ENCODE data around the gene DEPDC1B.
"Not testable (repeated sequence)": the region's sequence is repeated elsewhere in the genome, so short reads cannot be mapped to it uniquely, and the experiment has no call there.

Gene DEPDC1B, protein sequence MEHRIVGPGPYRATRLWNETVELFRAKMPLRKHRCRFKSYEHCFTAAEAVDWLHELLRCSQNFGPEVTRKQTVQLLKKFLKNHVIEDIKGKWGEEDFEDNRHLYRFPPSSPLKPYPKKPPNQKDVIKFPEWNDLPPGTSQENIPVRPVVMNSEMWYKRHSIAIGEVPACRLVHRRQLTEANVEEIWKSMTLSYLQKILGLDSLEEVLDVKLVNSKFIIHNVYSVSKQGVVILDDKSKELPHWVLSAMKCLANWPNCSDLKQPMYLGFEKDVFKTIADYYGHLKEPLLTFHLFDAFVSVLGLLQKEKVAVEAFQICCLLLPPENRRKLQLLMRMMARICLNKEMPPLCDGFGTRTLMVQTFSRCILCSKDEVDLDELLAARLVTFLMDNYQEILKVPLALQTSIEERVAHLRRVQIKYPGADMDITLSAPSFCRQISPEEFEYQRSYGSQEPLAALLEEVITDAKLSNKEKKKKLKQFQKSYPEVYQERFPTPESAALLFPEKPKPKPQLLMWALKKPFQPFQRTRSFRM

DNA sequence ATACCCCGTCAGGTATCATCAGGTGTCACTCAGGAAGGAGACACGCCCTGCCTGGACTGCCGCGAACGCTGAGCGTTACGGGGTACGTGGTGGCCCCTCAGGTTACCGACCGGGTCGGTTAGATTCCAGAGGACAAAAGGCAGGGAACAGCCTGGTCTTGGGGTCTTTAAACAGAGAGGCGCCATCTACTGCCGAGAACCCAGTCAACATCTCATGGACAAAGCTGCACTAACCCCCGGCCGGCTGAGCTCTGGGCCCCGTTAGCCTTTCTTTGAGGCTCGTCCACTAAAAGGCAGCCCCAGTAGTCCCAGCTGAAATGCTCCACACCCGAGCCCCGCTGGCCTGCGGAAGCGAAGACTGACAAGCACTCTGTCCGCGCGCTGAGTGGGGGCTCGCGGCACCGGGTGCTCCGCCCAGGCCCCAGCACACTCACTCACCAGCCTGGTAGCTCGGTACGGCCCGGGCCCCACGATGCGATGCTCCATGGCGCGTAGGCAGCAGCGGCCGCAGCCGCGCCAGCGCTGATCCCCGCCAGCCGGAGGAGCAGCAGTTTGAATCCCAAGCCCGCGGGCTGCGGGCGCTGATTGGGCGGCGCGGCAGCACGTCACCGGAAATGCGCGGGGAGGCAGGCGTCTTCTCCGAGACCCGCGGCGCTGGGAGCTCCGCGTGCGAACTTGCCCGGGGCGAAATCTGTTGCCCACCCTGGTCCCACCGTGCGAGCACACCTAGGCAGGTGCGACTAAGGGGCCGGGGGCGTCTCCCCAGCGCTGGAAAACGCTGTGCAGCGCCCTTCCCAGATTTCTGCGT lies at the start of gene DEPDC1B:
Gene DEPDC1B (minus strand): TSS at position 558 of the 807 bp plus-strand sequence. CDS start 73 bp downstream, at position 485.
- DNase-seq = peak; percentile 92 to 94

DNA sequence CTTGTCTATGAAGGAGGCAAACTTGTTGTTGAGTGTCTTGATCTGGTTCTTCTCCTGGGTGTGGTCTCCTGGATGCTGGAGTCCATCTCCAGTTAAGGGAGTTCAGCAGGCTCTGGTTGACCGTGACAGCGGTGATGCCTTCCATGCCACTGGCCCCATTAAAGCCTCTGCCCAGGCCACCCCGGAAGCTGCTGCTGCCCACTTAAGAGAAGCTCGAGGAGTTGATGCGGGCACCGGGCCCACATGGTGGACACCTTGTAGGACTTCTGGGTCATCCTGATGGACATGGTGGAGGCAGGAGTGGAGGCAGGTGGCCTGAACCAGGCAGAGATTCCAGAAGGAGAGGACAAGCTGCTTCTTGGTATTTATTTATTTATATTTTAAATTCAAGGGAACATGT lies 44.7 kb upstream of the DEPDC1B start:
- DNase-seq = no peak

DNA sequence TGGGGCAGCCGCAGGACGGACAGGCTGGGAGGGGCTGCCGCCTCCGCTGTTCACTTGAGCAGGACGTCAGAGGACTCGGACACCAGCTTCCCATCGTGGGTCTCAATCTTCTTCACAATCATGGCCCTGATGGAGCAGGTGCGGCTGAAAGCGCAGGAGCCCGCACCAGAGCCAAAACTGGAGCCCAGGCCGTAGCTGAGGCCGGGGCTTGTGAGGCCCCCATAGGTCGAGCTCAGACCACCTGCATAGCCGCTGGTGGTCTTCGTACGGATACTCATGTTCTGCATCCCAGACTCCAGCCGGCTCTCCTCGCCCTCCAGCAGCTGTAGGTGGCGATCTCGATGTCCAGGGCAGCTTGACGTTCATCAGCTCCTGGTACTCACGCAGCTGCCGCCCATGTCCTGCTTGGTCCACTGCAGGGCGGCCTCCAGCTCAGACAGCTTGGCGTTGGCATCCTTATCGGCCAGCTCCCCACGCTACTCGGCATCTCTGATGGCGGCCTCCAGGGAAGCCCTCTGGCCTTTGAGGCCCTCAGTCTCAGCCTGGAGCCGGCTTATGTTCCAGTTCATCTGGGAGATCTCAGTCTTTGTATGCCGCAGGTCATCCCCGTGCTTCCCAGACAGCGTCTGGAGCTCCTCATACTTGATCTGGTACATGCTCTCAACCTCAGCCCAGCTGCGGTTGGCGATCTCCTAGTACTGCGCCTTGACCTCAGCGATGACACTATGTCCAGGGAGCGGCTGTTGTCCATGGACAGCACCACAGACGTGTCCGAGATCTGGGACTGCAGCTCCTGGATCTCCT lies 43.7 kb upstream of the DEPDC1B start:
- DNase-seq = no peak

DNA sequence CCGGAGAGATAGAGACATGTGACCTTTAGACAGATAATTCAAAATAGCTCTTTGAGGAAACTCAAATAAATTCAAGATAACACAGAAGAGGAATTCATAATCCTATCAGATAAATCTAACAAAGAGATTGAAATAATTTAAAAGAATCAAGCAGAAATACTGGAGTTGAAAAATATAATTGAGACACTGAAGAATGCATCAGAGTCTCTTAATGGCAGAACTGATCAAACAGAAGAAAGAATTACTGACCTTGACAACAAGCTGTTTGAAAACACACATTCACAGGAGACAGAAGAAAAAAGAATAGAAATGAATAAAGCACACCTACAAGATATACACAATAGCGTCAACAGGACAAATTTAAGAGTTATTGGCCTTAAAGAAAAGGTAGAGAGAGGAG lies 40.4 kb upstream of the DEPDC1B start:
- DNase-seq = no peak

DNA sequence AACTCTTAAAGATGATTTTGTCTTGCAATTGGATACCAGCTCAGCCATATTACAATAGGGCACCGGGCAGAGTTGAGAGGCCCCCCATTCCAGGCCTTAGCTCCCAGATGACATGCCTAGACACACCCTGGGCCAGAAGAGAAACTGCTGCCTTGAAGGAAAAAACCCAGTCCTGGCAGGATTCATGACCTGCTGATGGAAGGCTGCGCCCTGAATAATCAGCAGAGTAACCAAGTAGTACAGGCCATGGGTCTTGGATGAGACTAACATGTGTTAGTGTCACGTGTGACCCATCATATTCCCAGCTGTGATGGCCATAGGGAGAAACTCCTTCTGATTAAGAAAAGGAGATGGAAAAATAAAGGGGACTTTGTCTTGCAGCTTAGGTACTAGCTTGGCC lies 39.0 kb upstream of the DEPDC1B start:
- no peak for DNase-seq

DNA sequence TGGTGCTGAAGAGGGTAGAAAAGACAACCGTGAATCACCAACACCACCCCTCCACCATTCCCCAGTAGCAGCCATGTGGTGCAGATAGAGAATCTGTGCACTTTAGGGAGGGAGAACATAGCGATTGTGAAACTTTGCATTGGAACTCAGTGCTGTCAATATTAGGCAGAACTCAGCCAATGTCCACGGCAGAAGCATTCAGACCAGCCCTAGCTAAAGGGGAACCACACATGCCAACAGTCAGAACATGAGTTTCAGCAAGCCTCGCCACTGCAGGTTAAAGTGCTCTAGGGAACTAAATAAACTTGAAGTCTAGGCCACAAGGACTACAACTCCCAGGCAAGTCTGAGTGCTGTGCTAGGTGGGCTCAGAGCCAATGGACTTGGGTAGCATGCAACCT lies 38.5 kb upstream of the DEPDC1B start:
- DNase-seq = no peak

DNA sequence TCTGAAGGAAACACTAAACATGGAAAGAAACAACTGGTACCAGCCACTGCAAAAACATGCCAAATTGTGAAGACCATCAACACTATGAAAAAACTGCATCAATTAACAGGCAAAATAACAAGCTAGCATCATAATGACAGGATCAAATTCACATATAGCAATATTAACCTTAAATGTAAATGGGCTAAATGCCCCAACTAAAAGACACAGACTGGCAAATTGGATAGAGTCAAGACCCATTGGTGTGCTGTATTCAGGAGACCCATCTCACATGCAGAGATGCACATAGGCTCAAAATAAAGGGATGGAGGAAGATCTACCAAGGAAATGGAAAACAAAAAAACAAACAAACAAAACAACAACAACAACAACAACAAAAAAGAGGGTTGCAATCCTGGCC lies 30.9 kb upstream of the DEPDC1B start:
- not testable (repeated sequence) for DNase-seq

DNA sequence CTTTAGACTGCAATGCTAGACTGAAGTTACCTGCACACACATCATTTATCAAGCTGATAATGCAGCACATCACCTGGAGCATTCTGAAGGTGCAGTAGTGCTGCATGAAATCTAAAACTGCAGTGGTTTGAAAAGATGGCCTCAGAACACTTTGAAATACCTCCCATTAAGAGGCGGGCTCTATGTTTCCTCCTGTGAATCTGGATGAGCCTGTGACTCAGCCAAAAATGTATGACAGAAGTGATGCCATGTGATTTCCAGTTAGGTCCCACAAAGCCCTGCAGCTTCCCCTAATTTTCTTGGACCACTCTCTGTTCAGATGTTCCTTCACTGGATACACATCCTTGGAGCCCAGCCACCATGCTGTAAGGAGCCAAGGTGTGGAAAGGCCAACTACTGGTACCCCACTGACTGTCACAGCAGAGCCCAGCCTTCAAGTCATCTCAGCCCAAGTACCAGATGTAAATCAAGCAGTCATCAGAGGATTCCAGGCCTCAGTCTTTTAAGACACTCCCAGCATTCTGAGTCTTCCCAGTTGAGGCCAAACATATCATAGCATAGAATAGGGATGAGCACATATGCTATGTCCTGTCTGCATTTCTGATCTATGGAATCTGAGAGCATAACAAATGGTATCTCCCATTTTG lies 27.2 kb upstream of the DEPDC1B start:
- DNase-seq = no peak

DNA sequence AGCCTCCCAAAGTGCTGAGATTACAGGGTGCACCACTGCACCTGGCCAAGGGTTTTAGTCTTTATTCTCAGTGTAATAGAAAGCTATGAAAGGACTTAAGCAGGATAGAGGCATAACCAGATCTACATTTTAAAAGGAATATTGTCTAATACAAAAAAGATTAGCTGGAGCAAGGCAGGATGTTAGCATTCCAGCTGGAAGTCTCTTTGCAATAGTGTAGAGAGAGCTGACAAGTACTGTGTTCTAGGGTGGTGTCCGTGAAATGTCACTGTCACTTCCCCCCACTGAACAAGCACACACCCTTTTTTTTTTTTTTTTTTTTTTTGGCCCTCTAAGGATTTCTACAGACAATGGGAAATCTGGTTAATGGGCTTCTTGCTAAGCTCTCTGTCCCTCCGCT lies 24.2 kb upstream of the DEPDC1B start:
- no peak for DNase-seq

DNA sequence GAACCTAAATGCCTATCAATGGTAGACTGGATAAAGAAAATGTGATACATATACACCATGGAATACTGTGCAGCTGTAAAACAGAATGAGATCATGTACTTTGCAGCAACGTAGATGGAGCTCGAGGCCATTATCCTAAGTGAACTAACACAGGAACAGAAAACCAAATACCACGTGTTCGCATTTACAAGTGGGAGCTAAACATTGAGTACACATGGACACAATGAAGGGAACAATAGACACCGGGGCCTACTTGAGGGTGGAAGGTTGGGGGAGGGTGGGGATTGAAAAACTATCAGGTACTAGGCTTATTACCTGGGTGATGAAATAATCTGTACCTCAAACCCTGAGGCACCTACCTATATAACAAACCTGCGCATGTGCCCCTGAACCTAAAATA lies 22.4 kb upstream of the DEPDC1B start:
- no peak for DNase-seq

DNA sequence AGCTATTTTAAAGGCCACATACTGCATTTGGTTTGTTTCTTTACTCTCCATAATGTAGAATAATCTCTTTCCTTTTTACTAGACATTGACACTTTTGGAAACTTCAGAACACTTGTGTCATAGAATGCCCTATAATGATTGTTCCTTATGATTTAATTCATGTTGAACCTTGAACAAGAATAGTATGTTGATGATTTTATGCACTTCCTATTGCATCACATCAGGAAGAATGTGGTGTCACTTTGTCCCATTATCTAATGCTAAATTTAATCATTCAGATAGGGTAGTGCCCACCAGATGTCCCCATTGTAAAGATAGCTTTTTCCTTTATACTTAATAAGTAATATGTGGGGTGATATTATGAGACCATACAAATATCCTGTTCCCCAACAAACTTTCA lies 19.4 kb upstream of the DEPDC1B start:
- no peak for DNase-seq

DNA sequence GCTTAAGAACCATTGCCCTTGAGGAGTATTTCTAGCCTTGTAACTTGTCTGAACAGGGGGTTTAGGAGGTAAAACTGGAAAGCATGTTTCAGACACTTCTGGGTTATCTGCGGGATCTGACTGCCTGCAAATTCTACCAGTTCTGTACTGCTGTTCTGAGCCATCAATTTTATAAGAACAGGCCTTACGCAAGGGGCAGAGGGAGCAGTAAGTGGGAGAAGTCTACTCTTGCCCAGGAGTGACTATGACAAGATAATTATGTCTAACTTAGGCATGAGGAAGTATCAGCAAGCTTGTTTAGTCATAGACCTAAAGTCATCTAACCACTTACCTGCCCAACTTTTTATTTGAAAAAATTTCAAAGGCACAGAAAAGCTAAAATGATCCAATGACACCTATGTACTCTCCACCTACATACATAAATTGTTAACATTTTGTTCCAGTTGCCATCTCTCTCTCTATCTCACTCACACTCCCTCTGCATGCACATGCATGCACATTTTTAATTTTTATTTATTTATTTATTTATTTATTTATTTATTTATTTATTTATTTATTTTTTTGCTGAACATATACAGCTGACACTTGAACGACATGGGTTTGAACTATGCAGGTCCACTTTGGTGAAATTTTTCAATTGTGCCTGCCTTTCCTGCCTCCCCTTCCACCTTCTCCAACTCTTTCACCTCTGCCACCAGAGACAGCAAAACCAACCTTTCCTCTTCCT lies 18.4 kb upstream of the DEPDC1B start:
- no peak for DNase-seq

DNA sequence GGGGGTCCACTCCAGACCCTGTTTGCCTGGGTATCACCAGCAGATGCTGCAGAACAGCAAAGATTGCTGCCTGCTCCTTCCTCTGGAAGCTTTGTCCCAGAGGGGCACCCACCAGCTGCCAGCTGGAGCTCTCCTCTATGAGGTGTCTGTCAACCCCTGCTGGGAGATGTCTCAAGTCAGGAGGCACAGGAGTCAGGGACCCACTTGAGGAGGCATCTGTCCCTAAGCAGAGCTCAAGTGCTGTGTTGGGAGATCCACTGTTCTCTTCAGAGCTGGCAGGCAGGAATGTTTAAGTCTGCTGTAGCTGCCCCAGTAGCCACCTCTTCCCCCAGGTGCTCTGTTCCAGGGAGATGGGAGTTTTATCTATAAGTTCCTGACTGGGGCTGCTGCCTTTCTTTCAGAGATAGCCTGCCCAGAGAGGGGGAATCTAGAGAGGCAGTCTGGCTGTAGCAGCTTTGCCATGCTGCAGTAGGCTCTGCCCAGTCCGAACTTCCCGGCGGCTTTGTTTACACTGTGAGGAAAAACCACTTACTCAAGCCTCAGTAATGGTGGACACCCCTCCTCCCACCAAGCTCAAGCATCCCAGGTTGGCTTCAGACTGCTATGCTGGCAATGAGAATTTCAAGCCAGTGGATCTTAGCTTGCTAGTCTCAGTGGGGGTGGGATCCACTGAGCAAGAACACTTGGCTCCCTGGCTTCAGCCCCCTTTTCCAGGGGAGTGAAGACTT lies 15.4 kb upstream of the DEPDC1B start:
- DNase-seq = not testable (repeated sequence)

DNA sequence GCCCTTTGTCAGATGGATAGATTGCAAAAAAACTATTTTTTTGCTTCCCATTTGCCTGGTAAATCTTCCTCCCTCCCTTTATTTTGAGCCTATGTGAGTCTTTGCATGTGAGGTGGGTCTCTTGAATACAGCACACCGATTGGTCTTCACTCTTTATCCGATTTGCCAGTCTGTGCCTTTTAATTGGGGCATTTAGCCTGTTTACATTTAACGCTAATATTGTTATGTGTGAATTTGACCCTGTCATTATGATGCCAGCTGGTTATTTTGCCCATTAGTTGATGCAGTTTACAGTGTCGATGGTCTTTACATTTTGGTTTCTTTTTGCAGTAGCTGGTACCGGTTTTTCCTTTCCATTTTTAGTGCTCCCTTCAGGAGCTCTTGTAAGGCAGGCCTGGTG lies 13.0 kb upstream of the DEPDC1B start:
- DNase-seq = no peak

DNA sequence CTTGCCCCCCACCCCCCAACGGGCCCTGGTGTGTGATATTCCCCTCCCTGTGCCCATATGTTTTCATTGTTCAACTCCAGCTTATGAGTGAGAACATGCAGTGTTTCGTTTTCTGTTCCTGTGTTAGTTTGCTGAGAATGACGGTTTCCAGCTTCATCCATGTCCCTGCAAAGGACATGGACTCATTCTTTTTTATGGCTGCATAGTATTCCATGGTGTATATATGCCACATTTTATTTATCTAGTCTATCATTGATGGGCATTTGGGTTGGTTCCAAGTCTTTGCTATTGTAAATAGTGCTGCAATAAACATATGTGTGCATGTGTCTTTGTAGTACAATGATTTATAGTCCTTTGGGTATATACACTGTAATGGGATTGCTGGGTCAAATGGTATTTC lies 11.9 kb upstream of the DEPDC1B start:
- not testable (repeated sequence) for DNase-seq

DNA sequence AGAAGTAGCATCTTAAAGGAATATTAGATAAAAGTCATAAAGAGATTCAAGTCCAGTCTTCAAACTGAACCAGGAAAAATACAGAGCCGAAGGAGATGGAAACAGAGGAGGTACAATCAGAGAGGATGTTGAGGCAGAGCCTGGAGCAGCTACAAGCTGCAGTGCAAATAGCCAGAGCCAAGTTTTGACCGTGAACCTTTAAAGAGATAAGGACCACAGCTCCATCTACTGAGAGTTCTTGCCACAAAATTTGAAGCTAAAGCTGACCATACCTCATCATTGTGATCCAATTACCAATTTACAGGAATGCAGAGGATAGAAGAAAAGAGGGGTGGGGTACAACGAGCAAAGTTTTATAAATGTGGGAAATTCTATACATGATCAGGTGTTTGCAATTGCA lies 10.4 kb upstream of the DEPDC1B start:
- no peak for DNase-seq

DNA sequence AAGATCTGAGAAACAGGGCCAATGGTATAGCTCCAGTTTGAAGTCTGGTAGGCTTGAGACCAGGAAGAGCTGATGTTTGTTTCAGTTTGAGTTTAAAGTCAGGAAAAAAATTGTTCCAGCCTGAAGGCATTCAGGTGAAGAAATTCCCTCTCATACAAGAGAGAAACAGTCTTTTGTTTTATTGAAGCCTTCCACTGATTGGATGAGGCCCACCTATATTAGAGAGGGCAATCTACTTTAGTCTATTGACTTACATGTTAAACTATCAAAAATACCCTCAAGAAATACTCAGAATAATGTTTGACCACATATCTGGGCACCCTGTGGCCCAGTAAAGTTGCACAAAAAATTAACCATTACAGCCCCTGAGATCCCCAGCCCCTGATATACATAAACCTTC lies 5.2 kb upstream of the DEPDC1B start:
- DNase-seq = no peak

DNA sequence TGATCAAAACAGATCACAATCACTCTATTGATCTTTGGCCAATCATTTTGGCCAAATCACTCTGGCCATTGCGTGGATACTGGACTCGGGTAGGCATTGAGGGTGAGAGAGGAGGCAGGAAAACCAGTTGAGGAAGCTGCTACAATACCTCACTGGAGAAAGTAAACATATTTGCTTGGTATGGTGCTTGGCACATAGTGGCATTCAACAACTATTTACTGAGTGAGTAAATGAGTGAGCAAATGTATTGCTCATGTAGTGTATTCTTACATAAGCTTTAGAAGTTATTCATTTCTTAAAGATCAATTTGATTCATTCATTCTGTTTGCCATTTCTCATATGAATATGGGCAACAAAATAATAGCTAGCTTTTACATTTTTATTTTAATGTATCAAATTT lies 4.0 kb upstream of the DEPDC1B start:
- no peak for DNase-seq

DNA sequence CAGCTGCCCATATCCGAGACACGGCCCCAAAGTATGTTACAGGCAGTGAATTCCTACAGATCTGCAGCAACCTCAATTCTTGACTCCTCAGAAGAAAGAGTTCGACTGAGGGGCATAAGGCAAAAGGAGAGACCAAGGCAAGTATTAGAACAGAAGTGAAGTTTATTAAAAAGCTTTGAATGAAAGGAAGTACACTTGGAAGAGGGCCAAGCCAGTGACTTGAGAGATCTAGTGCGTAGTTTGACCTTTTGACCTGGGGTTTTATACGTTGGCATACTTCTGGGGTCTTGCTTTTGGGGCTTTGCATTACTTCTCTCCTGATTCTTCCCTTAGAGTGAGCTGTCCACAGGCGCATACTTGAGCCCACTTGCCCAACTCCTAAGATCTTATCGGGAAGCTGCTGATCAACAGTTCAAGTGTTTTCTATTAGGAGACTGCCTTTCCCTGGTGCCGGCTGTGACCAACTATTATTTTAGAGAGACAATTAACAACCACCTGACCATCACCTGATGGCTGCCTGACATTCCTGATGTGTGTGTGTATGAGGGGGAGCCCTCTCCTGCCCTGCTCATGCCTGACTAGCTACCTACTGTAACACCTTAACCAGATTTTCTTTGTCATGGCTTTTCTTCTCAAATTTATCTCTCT lies 1.5 kb upstream of the DEPDC1B start:
- DNase-seq = no peak

DNA sequence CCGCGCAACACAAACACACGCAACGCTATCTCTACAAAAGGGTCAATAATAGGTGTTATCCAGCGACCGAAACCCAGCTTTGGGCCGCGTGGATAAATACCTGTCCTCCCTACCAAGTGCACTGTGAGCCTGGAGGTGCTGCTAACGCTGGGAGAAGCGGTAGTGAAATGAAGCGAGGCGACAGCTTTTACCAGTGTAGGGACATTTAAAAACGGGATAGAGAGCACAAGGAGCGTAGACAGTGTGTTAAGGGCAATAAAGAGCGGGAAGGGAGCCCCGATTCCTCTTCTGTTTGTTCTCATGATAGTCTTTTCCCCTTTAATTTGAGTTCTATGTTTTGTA lies 421 bp upstream of the DEPDC1B start:
- no peak for DNase-seq

DNA sequence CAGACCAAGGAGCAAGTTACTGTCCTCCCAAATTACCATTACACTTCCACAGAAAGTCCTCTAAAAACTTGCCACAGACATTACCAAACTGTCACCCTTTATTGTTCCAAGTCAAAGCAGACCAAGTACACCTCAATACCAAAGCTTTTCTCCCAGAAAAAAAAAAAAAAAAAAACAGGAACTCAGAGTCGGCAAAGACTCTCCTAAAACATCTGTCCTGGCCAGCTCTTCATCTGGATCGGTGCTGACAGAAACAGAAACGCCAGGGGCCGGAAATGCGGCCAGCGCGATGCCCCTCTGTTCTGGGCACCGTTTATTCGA lies 718 bp downstream of the DEPDC1B start:
- DNase-seq = no peak

Data from activated T-cell treated with anti-CD3 and anti-CD28 coated beads, Interleukin-2, amount 50 U/mL, for 48 hours (primary cell).